Renal pelvis (tissue), 4 donors: ENCODE measurements around the gene NEU2. TPM values are rescaled to one million over a fixed set of nuclear protein-coding genes. Genes with fewer than 3 reads are reported as not detected.
"Not testable (repeated sequence)": the region's sequence is repeated elsewhere in the genome, so short reads cannot be mapped to it uniquely, and the experiment has no call there.

Experiments used
- DNase-seq: peaks from one replicate; pipeline ENCODE4 v3.0.0-alpha.2; 2013
- polyA plus RNA-seq, 3 donors: library from polyadenylated mRNA; unstranded; fragments of 120-200 nt; gene quantifications; one replicate each; pipeline ENCODE4 v1.2.1, GENCODE V29; 2013; ENCODE audit not compliant: insufficient read length in 3 of 3

The NEU2 gene
- polyA plus RNA-seq, 3 donors = not detected

DNA sequence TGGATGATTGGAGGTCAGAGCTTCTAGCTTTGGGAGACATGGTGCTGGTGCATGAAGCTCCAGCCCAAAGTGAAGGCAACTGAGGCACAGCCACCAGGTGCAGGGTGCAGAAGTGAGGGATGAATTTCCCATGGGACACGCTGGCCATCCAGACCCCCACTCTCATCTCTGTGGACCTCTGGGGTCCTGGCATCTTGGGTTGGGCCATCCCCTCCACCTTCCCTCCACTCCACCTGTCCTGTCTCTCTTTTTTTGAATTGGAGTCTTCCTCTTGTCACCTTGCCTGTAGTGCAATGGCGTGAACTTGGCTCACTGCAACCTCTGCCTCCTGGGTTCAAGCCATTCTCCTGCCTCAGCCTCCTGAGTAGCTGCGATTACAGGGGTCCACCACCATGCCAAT lies 22.8 kb upstream of the NEU2 start:
- DNase-seq = no peak

DNA sequence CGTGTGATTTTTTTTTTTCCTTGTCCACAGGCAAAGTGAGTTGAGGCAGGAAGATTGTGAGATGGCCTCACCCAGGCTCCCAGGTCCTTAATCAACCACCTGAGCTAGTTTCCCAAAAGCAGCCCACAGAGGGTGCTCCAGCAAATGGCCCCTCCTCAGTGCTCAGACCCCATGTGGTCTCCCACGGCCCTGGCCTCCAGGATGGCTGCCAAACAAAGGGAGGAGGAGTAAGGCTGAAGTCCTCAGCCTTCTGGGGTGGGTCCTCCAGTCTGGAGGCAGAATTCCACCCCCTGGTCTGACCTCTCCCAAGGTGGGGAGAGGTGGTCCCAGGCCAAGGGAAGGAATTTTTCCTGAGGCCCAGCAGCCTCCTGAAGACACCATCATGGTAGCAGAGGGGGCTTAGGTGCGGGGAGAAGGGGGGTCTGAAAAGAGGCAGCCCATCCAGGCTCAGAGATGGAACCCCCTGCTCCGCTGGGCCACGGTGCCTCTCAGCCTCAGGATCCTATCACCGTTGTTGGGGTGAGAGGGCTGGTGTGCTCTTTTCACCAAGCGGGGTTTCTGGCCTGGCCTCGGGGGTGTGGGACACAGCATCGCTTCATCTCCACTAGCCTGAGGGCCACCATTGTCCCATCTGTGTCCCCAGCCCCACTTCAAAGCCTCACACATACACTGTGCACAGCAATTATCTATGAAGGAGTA lies 21.8 kb upstream of the NEU2 start:
- no peak for DNase-seq

DNA sequence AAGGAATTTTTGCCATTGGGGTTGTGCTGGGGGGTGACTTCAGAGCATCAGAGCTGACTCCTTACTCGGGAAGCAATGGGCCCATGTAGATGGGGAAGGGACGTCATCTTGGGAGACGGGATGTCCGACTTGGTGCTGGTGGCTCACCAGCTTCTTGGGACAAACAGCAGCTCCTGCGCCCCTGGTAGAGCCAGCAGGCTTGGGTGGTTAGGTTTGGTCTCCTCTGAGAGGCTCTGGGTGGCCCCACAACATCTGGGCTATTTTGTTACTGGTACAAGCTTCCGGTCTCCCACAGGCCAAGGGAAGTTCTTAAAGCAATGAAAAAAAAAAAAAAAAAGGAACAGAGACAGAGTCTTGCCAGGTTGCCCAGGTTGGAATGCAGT lies 21.2 kb upstream of the NEU2 start:
- DNase-seq = no peak

DNA sequence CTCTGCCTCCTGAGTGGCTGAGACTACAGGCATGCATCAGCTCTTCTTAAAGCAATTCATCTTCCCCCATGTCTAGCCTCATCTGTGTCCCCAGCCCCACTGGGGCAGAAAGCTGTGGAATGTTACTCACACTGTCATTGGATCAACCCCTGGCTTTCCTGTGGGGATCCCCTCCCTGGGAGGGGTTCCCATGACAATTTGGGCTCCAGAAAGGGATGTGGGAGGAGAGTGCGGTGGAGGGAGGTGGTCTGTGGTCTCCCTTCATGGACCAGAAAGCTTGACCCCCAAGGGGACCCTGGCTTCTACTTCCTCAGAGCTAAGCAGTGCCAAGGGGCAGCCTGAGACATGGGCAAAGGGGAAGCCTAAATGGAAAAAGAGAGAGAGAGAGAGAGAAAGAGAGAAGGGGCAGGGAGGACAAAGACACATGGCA lies 20.8 kb upstream of the NEU2 start:
- DNase-seq = no peak

DNA sequence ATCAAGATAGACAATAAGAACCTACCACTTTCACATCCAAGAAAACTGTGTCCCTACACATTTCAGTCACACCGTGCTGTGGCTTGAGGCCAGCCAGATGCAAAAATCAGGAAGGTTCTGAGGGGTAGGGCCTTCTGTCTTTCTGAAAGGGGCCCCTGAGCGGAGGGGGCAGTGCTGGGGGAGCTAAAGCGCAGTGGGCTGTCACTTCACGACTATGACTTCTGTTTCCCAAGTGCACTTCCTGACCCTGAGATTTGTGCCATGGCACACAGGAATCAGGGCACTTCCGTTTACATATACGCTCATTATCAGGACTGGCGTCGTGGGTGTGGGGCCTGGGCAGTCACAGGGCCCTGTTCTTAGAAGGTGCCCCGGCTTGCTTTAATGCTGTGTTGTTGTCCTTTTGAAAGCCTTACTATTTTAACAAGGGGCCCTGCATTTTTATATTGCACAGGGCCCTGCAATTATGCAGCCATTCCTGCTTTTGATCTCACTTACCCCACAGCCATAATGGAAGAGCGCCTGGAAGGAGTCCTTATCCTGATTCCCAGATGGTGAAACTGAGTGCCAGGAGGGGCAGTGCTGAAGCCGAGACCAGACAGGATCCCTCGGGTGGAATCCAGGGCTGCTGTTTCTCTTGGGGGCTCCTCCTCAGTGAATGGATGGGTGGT lies 20.0 kb upstream of the NEU2 start:
- no peak for DNase-seq

DNA sequence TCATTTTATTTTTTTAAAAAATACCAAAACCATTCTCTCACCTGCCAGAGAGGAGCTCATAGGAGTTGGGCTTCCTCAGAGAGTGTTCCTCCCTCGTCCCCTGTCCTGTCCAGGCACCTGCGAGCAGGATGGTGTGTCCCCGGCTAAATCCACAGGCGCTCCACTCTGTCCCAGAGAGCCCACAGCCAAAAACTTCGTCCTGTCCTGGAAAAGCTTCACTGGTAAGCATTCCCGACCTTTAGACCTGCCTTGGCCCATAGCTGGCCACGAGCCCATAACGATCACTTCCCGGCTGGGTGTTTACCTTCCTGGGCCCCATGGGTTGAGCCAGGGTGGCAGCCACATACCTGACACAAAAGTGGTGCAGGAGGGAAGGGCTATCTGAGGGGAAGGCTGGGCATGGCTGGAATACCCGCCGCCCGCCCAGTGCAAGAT lies 19.4 kb upstream of the NEU2 start, which contains the start of gene NGEF:
TSS of gene NGEF (minus strand) at position 230 of the 435 bp plus-strand sequence. CDS start 38,366 bp downstream, outside the sequence.
- DNase-seq = no peak

DNA sequence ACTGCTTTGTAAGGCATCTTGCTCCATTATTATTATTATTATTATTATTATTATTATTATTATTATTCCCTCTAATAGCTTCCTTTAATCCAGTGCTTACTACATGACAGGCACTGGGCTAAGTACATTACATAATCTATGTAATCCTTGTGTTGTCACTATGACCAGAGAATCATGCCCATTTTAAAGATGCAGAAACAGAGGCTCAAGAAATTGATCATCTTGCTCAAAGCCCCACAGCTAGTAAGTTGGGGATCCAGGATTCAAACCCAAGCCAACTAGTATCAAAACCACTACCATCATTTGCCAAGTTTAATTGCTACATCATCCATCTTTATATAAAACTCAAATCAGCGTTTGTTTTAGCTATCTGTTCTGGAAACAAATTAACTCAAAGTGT lies 18.8 kb upstream of the NEU2 start:
- no peak for DNase-seq

DNA sequence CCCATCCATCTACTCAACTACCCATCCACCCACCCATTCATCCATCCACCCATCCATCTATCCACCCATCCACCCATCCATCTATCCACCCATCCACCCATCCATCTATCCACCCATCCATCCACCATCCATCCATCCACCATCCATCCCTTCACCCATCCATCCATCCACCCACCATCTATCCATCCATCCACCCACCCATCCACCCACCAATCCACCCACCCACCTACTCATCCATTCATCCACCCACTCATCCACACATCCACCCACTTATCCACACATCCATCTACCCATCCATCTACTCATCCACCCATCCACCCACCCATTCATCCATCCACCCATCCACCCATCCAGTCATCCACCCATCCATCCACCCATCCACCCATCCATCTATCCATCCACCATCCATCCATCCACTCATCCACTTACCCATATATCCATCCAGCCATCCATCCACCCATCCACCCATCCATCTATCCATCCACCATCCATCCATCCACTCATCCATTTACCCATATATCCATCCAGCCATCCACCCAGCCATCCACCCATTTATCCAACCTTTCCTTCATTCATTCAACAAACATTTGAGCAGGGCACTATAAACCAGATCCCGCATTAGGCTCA lies 17.3 kb upstream of the NEU2 start:
- DNase-seq = no peak

DNA sequence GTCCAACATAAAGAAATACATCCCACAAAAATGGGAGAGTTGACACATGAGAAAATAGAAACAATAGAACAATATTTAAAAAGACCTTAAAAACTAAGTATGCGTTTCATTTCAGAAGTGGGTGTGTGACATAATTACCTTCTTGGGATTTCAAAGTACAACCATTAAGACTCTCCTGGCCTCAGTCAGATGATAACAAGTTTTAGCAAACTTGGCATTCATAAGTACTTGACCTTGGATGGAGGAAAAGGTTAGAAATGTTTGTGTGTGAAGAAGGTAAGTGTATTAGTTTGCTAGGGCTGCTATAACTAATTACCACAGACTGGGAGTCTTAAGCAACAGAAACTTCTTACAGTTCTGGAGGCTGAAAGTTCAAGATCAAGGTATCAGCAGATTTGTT lies 14.5 kb upstream of the NEU2 start:
- DNase-seq = no peak

DNA sequence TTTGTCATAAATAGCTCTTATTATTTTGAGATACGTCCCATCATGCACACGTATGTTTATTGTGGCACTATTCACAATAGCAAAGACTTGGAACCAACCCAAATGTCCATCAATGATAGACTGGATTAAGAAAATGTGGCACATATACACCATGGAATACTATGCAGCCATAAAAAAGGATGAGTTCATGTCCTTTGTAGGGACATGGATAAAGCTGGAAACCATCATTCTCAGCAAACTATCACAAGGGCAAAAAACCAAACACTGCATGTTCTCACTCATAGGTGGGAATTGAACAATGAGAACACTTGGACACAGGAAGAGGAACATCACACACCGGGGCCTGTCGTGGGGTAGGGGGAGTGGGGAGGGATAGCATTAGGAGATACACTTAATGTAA lies 12.9 kb upstream of the NEU2 start:
- DNase-seq = not testable (repeated sequence)

DNA sequence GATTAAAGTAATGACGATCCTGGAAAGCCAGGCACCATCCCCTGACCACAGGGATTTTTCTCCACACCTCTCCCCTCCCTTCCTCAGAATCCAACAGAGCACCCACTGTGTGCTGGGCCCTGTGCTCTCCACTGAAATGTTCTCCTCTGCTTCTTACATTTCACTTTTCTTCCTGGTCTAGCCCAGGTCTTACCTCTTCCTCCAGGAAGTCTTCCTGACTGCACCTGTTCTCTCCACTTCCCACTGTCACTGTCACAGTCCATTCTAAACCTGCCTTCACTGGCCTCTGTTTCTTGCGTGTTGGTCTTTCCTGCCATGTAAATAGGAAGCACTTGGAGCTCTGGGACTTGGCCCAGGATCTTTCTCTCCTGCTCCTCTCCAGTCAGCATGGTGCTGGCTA lies 12.0 kb upstream of the NEU2 start:
- no peak for DNase-seq

DNA sequence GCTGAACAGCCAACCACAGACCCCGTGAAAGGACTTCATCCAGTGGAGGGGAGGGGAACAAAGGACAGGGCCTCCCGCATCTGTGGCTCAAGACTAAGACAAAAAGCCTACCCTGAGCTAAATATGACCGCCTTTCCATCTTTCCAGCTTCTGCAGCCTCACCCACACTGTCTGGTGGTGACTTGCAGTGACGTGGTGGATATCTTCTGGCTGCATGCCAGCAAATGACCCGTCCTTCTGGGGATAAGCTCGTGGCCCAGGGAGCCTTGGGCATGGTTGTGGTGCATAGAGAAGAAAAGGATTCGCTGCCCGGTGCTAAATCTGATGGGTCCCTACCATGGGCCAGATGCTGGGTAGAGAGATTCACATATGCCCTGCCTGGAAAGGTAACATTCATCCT lies 10.7 kb upstream of the NEU2 start:
- DNase-seq = no peak

DNA sequence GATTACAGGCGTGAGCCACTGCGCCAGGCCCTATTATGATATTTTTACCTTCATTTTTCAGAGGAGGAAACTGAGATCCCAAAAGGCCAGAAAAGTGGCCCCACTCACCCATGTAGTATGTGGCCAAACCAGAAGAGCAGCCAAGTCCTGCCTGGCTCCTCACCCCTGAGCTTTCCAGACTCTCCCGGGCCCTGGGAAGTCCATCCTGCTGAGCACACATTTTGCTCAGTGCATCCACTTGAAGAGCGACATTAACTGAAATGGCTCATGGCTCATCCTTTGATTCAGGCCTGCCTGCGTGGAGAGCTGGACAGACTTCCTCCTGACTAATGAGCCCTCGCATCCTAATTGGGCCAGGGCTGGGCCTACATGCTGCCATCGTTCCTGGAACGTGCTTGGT lies 9.9 kb upstream of the NEU2 start:
- DNase-seq = no peak

DNA sequence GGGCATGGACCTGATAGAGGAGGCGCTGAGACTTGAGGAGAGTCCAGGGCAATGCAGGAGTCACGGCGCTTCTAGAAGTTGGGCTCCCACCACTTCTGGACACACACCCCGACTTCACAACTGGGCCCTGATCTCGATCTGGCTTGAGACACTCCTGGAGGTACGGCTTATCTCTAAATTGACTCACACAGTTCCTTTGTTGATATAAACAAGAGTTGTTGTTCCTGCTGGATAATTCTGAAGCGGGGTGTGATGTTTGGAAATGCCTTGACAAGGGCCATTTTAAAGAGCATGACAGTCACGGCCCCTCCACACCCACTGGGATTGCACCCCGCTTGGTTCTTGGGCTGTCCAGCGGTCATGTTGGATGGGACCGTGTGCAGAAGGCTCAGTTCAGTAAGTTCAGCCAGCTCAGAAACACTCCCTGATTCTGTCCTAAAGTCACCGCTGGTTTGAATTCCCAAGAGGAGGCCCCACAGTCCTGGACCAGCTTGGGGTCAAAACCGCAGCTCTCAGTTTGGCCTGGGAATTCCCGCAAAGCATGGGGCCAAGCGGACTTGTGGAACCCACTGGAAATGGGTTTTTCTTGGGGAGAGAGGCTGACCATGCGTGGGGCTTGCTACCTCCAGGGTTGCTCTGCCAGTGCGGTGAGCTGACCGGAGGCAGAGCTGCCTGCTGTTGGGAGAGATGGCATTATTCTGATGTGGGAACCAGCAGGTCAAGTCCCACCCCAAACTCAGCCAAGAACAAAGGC lies 9.3 kb upstream of the NEU2 start:
- DNase-seq = no peak

DNA sequence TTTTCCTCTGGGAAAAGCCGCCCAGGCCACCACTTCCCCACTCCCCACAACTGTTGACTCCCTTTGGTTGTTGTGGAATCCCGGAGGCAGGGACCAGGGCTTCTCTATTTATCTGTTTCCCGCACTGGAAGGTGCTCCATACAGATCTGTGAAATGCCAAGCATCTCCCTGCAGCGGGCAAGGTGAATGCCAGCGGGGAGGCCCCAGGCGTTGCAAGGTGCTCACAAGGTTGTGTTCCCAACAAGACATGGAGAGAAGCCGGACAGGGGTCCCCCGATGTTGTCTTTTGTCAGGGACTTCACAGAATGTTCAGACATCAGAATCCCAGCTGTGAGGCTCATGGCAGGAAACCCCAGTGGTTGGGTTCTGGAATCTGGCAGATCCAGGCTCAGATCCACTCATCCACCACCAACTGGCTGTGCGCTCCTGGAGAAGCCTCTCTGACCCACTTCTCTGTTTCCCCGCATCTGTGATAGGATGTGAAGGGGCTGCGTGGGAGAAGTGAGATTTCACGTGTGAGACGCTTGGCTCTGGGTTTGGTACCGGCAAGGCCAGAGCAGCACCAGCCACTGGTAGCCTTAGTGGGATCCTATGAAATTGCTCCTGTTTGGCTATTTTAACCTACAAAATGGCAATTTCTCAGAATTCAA lies 8.6 kb upstream of the NEU2 start:
- no peak for DNase-seq

DNA sequence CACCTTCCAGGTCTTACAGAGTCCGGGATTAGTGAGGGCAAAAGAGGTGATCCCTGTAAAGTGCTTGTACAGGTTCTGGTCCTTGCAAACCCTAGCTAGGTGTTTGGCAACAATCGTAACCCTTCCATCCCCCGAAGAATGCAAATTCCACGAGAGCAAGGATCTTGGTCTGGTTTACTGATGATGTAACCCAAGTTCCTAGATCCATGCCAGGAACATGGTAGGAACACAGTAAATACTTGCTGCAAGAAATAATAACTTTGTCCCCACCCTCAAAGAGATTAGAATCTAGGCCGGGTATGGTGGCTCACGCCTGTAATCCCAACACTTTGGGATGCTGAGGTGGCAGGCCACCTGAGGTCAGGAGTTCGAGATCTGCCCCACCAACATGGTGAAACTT lies 6.8 kb upstream of the NEU2 start:
- DNase-seq = no peak

DNA sequence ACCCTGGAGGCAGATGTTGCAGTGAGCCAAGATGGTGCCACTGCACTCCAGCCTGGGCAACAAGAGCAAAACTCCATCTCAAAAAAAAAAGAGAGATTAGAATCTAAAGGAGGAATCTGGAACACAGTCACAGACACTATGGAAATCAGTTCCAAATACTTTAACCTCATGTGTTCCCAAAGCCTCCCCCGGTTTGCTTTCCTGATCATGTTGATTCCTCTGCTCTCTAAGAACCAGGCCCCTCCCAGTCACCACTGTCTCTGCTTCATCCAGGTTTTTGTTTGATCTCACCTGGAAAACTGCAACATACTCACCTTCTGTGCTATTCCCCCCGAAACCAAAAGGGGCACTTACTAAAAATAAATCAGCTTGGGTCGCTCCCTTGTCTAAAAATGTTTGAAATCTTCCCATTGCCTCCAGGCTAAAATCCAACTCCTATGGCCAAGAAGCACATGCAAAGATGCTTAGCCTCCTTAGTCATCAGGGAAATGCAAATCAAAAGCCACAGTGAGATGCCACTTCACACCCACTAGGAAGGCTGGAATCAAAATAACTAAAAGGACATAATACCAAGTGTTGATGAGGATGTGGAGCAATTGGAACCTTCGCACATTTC lies 6.2 kb upstream of the NEU2 start:
- DNase-seq = no peak

DNA sequence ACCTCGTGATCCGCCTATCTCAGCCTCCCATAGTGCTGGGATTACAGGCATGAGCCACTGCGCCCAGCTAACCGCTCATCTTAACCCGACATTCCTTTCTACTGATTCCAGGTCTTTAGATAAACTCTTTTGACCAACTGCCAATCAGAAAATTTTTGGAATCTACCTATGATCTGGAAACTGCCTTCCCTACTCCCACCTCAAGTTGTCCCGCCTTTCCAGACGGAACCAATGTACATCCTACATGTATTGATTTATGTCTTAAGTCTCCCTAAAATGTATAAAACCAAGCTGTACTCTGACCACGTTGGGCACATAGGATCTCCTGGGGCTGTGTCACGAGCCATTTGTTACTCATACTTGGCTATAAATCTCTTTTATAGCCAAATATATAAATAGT lies 3.2 kb upstream of the NEU2 start:
- no peak for DNase-seq

DNA sequence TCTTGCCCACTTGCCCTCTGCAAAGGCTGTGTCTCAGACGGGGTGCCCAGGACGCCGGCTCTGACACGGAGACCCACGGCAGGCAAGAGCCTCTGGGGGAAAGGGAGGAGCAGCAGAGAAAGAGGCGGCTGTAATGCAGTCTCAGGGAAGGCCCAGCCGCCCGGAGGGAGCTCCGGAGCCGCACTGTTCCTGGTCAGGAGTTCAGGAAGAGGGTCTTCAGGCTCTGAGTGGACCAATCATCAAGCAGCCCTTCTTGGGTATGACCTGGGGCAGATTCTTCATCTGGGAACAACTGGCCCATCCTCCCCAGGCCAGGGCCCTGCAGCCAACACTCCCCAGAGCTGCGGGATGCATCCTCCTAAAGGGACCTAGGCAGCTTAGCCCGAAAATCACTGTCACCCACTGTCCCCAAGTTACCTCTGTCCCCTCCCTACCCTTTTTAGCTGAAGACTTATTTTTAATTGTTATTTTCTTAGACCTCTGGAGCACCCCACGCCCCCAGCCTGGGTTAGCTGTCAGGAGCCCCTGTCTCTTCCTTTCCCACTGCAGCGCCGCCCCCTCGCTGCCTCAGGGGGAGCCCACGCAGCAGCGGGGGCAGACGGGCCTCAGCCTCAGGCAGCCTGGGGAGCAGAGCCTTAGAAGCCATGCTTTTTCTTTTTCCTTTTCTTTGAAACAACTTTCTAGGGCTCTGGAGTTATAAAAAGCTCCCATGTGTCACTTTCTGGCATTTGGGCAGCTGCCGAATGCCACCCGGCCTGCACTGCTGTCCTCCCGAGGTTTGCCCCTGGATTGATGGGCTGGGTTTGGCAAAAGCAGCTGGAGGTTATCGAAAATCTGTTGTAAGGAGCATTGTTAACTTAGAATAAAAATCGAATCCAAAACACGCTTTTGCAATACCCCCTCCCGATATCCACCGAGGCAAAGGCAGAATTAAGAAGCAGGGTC lies 644 bp upstream of the NEU2 start:
- no peak for DNase-seq

DNA sequence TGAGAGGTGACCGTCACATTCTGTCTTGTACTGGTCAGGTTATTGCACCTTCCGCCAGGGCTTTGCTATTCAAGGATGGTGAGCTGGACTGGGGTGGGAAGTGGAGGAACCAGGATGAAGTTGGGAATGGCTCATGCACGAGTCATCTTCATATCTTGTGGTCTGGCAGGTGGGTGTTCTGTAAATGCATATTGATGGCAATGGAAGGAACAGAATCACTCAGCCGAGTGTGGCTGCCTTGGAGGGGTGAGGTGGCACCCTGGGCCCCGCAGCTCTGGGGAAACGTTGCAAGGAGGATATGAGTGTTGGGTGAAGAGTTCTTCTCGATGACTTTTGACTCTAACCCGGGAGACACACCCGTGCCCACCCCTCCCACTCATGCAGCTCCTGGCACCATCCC lies 1.2 kb downstream of the NEU2 start:
- no peak for DNase-seq
